Loucy (cell line): ENCODE results near the gene SGCA.

Source experiments
- H2AFZ ChIP-seq: fragments of 200-600 bp; sonication (generic); 2 replicates; pipeline ENCODE4 v1.6.0; 2016; ENCODE audit warnings: antibody characterized with exemption, mild to moderate bottlenecking, low read length, moderate library complexity
- H3F3A ChIP-seq: fragments of 200-600 bp; 2 replicates; pipeline ENCODE4 v1.6.0; 2016; ENCODE audit warnings: antibody characterized with exemption, low read depth, mild to moderate bottlenecking
- H3K27me3 ChIP-seq: fragments of 200-600 bp; sonication (generic); 2 replicates; pipeline ENCODE4 v1.6.1; 2014; ENCODE audit warnings: low read length, mild to moderate bottlenecking; ENCODE audit not compliant: insufficient read depth, poor library complexity, severe bottlenecking
- H3K36me3 ChIP-seq: fragments of 200-600 bp; sonication (generic); 2 replicates; pipeline ENCODE4 v1.6.1; 2016; ENCODE audit warnings: low read length; ENCODE audit not compliant: insufficient read depth
- H3K4me1 ChIP-seq: fragments of 200-600 bp; sonication (generic); 2 replicates; pipeline ENCODE4 v1.5.1; 2014; ENCODE audit warnings: low read length, mild to moderate bottlenecking; ENCODE audit not compliant: insufficient read depth, poor library complexity, severe bottlenecking
- H3K4me2 ChIP-seq: fragments of 200-600 bp; sonication (generic); 2 replicates; pipeline ENCODE4 v1.6.0; 2014; ENCODE audit warnings: antibody characterized with exemption, low read length, low read depth, mild to moderate bottlenecking; ENCODE audit not compliant: poor library complexity, severe bottlenecking
- H3K4me3 ChIP-seq: fragments of 200-600 bp; sonication (generic); 2 replicates; pipeline ENCODE4 v1.5.1; 2014; ENCODE audit warnings: low read length, mild to moderate bottlenecking, mixed read lengths; ENCODE audit not compliant: poor library complexity, severe bottlenecking
- H3K79me2 ChIP-seq: fragments of 200-600 bp; sonication (generic); 2 replicates; pipeline ENCODE4 v1.6.1; 2014; ENCODE audit warnings: low read length; ENCODE audit not compliant: insufficient read depth
- H3K9ac ChIP-seq: fragments of 200-600 bp; sonication (generic); 2 replicates; pipeline ENCODE4 v1.6.0; 2014; ENCODE audit warnings: mild to moderate bottlenecking, low read depth, low read length, moderate library complexity; ENCODE audit not compliant: poor library complexity, severe bottlenecking
- H3K9me2 ChIP-seq: fragments of 200-600 bp; sonication (generic); replicated peaks from 2 replicates; pipeline ENCODE4 v1.6.1; 2016; ENCODE audit warnings: low read depth, low read length, mixed read lengths
- H3K9me3 ChIP-seq: fragments of 200-600 bp; sonication (generic); 2 replicates; pipeline ENCODE4 v1.6.1; 2014; ENCODE audit warnings: mild to moderate bottlenecking, antibody characterized with exemption, low read length, low read depth; ENCODE audit not compliant: insufficient read depth
- H4K20me1 ChIP-seq: fragments of 200-600 bp; sonication (generic); 2 replicates; pipeline ENCODE4 v1.6.0; 2014; ENCODE audit warnings: antibody characterized with exemption, low read length, mild to moderate bottlenecking; ENCODE audit not compliant: insufficient read depth, poor library complexity, severe bottlenecking
- CTCF ChIP-seq: fragments of 200-600 bp; sonication (generic); conservative IDR thresholded peaks from 2 replicates; pipeline ENCODE4 v1.5.1; 2014; ENCODE audit warnings: mild to moderate bottlenecking, antibody characterized with exemption, low read length
- EZH2phosphoT487 ChIP-seq: fragments of 200-600 bp; IDR thresholded peaks from 2 replicates; pipeline ENCODE4 v1.6.1; 2018; ENCODE audit warnings: antibody characterized with exemption, mild to moderate bottlenecking, moderate library complexity, borderline replicate concordance

Gene SGCA

DNA sequence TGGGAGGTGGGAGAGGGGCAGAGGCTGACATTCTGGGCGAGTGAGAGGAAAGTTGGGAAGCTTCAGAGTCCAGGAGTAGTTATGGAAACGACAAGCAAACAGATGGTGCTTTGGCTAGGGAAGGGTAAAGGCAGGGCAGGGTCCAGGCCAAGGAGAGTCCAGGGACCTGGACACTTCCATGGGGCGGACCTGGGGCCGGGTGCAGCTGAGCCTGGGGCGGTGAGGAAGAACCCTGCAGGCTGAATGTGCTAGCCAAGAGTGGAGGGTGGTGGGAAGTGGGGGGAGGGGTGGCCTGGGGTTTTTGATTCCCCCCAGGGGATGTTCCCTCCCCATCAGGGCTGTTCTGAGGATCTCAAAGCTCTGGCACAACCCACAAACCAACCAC, 18.0 kb upstream of the SGCA start:
- Histone ChIP-seq H3K79me2 (peaks cover 80% of the 10 kb centered on the region), H3K36me3 (peaks cover 23% of the 10 kb centered on the region; the same call in 1 of the 2 replicates), H4K20me1 (peaks cover 62% of the 10 kb centered on the region), H3K4me3 (peak overlapping the region; percentile 82), H3K9ac (peak overlapping the region; percentile 99), H3K9me3 (no peaks in the 10 kb centered on the region), H2AFZ (no peak overlapping the region), H3K4me2 (peak overlapping the region; percentile 87), H3F3A (no peaks in the 10 kb centered on the region), H3K4me1 (peaks cover 34% of the 10 kb centered on the region), H3K27me3 (no peaks in the 10 kb centered on the region), H3K9me2 (no peaks in the 10 kb centered on the region)
- TF ChIP-seq CTCF, result no peak
- no peak for TF ChIP-seq EZH2phosphoT487

GRCh38 chr17:50148226-50149090, 17.3 kb upstream of the SGCA start:
- TF ChIP-seq CTCF (no peak), EZH2phosphoT487 (no peak)
- Histone ChIP-seq H3K79me2 (peaks cover 74% of the 10 kb centered on the region), H3K4me3 (peak overlapping the region; percentile 82), H3F3A (no peaks in the 10 kb centered on the region), H4K20me1 (peaks cover 62% of the 10 kb centered on the region), H2AFZ (no peak overlapping the region), H3K36me3 (peaks cover 17% of the 10 kb centered on the region; the same call in 1 of the 2 replicates), H3K4me1 (peaks cover 36% of the 10 kb centered on the region), H3K9me2 (no peaks in the 10 kb centered on the region), H3K27me3 (no peaks in the 10 kb centered on the region), H3K4me2 (peak overlapping the region; percentile 87), H3K9ac (peak overlapping the region; percentile 99), H3K9me3 (no peaks in the 10 kb centered on the region)

DNA sequence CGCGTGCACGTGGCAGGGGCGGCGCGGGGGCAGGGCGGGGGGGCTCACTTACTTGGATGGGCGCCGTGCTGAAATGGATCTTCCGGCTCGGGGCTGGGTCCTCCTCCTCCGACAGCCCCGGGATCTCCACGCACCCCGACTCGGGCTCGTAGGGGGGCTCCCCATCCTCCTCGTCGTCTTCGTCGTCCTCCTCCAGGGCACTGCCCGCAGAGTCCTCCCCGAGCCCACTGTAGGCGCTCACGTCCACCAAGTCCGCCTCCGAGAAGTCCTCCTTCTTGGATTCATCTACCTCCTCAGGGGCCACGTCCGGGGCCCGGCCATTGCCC, 16.8 kb upstream of the SGCA start:
- no peaks in the 10 kb centered on the region for H3K9me3 ChIP-seq
- TF ChIP-seq CTCF (no peak), EZH2phosphoT487 (no peak)
- H3K4me3 ChIP-seq, result peak overlapping the region; percentile 82
- H4K20me1 ChIP-seq, result peaks cover 60% of the 10 kb centered on the region
- peaks cover 11% of the 10 kb centered on the region; the same call in 1 of the 2 replicates for H3K36me3 ChIP-seq
- no peak overlapping the region for H2AFZ ChIP-seq
- no peaks in the 10 kb centered on the region for H3F3A ChIP-seq
- peaks cover 36% of the 10 kb centered on the region for H3K4me1 ChIP-seq
- H3K27me3 ChIP-seq, result no peaks in the 10 kb centered on the region
- peak overlapping the region; percentile 87 for H3K4me2 ChIP-seq
- H3K79me2 ChIP-seq, result peaks cover 68% of the 10 kb centered on the region
- H3K9ac ChIP-seq, result peak overlapping the region; percentile 99
- no peaks in the 10 kb centered on the region for H3K9me2 ChIP-seq
